Loucy (cell line): ENCODE data around the gene PPAN.

ENCODE experiments used
- CTCF ChIP-seq: fragments of 200-600 bp; sonication (generic); conservative IDR thresholded peaks from 2 replicates; pipeline ENCODE4 v1.5.1; 2014; ENCODE audit warnings: mild to moderate bottlenecking, antibody characterized with exemption, low read length
- EZH2phosphoT487 ChIP-seq: fragments of 200-600 bp; IDR thresholded peaks from 2 replicates; pipeline ENCODE4 v1.6.1; 2018; ENCODE audit warnings: antibody characterized with exemption, mild to moderate bottlenecking, moderate library complexity, borderline replicate concordance

GRCh38 chr19:10070730-10071446 lies 35.3 kb upstream of the PPAN start:
- no peak for TF ChIP-seq CTCF
- no peak for TF ChIP-seq EZH2phosphoT487
